Karpas-422 (cell line): ENCODE measurements around the gene ZMYND11. TPM values are rescaled to one million over a fixed set of nuclear protein-coding genes. Genes with fewer than 3 reads are reported as not detected.
A peak's percentile ranks its signal among the peaks of the same experiment; 100 is the strongest.

Experiments
- DNase-seq: peaks from one replicate; pipeline ENCODE4 v3.0.0-alpha.2; 2015
- H2AFZ ChIP-seq: fragments of 200-600 bp; sonication (generic); 2 replicates; pipeline ENCODE4 v1.6.1; 2014; ENCODE audit warnings: antibody characterized with exemption, low read length, mixed read lengths
- H3K27ac ChIP-seq: fragments of 200-600 bp; sonication (generic); 2 replicates; pipeline ENCODE4 v1.5.1; 2014; ENCODE audit warnings: mild to moderate bottlenecking, low read length, moderate library complexity
- H3K27me3 ChIP-seq: fragments of 200-600 bp; sonication (generic); 2 replicates; pipeline ENCODE4 v1.6.1; 2014; ENCODE audit warnings: low read length, mixed read lengths
- H3K36me3 ChIP-seq: fragments of 200-600 bp; sonication (generic); 2 replicates; pipeline ENCODE4 v1.6.1; 2014; ENCODE audit warnings: low read length, mixed read lengths; ENCODE audit not compliant: insufficient read depth
- H3K4me1 ChIP-seq: fragments of 200-600 bp; sonication (generic); 2 replicates; pipeline ENCODE4 v1.6.1; 2014; ENCODE audit warnings: mild to moderate bottlenecking, low read length, mixed read lengths
- H3K4me2 ChIP-seq: fragments of 200-600 bp; sonication (generic); 2 replicates; pipeline ENCODE4 v1.6.1; 2014; ENCODE audit warnings: low read length, low read depth, mild to moderate bottlenecking; ENCODE audit not compliant: poor library complexity, severe bottlenecking
- H3K4me3 ChIP-seq: fragments of 200-600 bp; sonication (generic); 2 replicates; pipeline ENCODE4 v1.5.1; 2014; ENCODE audit warnings: mild to moderate bottlenecking, antibody characterized with exemption, low read length, mixed read lengths
- H3K79me2 ChIP-seq: fragments of 200-600 bp; sonication (generic); 2 replicates; pipeline ENCODE4 v1.6.1; 2014; ENCODE audit warnings: mild to moderate bottlenecking, low read length, mixed read lengths
- H3K9ac ChIP-seq: fragments of 200-600 bp; sonication (generic); 2 replicates; pipeline ENCODE4 v1.6.0; 2014; ENCODE audit warnings: low read length
- H3K9me2 ChIP-seq: fragments of 200-600 bp; sonication (generic), shearing (Covaris generic); replicated peaks from 2 replicates; pipeline ENCODE4 v1.6.0; 2014; ENCODE audit warnings: mild to moderate bottlenecking, low read length, moderate library complexity; ENCODE audit not compliant: insufficient read depth
- H3K9me3 ChIP-seq: fragments of 300-700, 200-600 bp; sonication (generic); 2 replicates; pipeline ENCODE4 v1.6.1; 2014; ENCODE audit warnings: low read length, mixed read lengths
- H4K20me1 ChIP-seq: fragments of 200-600 bp; sonication (generic); 2 replicates; pipeline ENCODE4 v1.6.1; 2014; ENCODE audit warnings: mild to moderate bottlenecking, antibody characterized with exemption, low read length, low read depth; ENCODE audit not compliant: insufficient read depth
- total RNA-seq: library from RNA; depleted of rRNA; stranded (reverse); fragments of >200 nt; shearing (Covaris generic); gene quantifications from 2 replicates; pipeline ENCODE4 v1.2.3, GENCODE V29; 2014; ENCODE audit warnings: low replicate concordance

ZMYND11 gene
- total RNA-seq, 1 experiment from 2014 or later: 8.3 TPM

- no peaks in the 10 kb centered on the region for H3K9me2 ChIP-seq
- no peak overlapping the region for H2AFZ ChIP-seq
Measured at GRCh38 chr10:92846-93245, 42.4 kb upstream of the ZMYND11 start.

GRCh38 chr10:94613-95012 is 40.6 kb upstream of the ZMYND11 start:
- Histone ChIP-seq H3K4me2 (no peak overlapping the region), H3K9ac (no peak overlapping the region), H3K79me2 (no peaks in the 10 kb centered on the region), H3K4me3 (no peak overlapping the region), H3K9me3 (peaks cover 7% of the 10 kb centered on the region; the same call in 1 of the 2 replicates), H3K36me3 (no peaks in the 10 kb centered on the region), H2AFZ (no peak overlapping the region), H3K27ac (no peak overlapping the region), H4K20me1 (no peaks in the 10 kb centered on the region), H3K4me1 (no peaks in the 10 kb centered on the region), H3K27me3 (no peaks in the 10 kb centered on the region), H3K9me2 (no peaks in the 10 kb centered on the region)
- no peak for DNase-seq

More at GRCh38 chr10:92846-93245, 42.4 kb upstream of the ZMYND11 start:
- H3K9ac ChIP-seq: no peak overlapping the region
- no peaks in the 10 kb centered on the region for H4K20me1 ChIP-seq
- no peak overlapping the region for H3K27ac ChIP-seq
- H3K79me2 ChIP-seq: no peaks in the 10 kb centered on the region
- H3K36me3 ChIP-seq: no peaks in the 10 kb centered on the region
- peak; percentile 9 for DNase-seq
- H3K4me3 ChIP-seq: no peak overlapping the region
- H3K4me2 ChIP-seq: no peak overlapping the region
- H3K27me3 ChIP-seq: no peaks in the 10 kb centered on the region
- peaks cover 7% of the 10 kb centered on the region; the same call in 1 of the 2 replicates for H3K9me3 ChIP-seq
- H3K4me1 ChIP-seq: no peaks in the 10 kb centered on the region

GRCh38 chr10:95356-96115 is 39.7 kb upstream of the ZMYND11 start:
- H2AFZ ChIP-seq: no peak overlapping the region
- no peak overlapping the region for H3K4me2 ChIP-seq
- no peak overlapping the region for H3K9ac ChIP-seq
- H4K20me1 ChIP-seq: no peaks in the 10 kb centered on the region
- no peak for DNase-seq
- H3K4me1 ChIP-seq: no peaks in the 10 kb centered on the region
- H3K4me3 ChIP-seq: no peak overlapping the region
- H3K27me3 ChIP-seq: no peaks in the 10 kb centered on the region
- H3K9me2 ChIP-seq: no peaks in the 10 kb centered on the region
- H3K27ac ChIP-seq: no peak overlapping the region
- H3K79me2 ChIP-seq: no peaks in the 10 kb centered on the region
- peaks cover 7% of the 10 kb centered on the region; the same call in 1 of the 2 replicates for H3K9me3 ChIP-seq
- no peaks in the 10 kb centered on the region for H3K36me3 ChIP-seq

GRCh38 chr10:96466-96865 is 38.8 kb upstream of the ZMYND11 start:
- Histone ChIP-seq H3K4me1 (no peaks in the 10 kb centered on the region), H3K9ac (no peak overlapping the region), H3K27ac (no peak overlapping the region), H3K36me3 (no peaks in the 10 kb centered on the region), H3K4me2 (no peak overlapping the region), H3K9me2 (no peaks in the 10 kb centered on the region), H4K20me1 (no peaks in the 10 kb centered on the region), H3K4me3 (no peak overlapping the region), H3K27me3 (no peaks in the 10 kb centered on the region), H2AFZ (no peak overlapping the region), H3K9me3 (peaks cover 7% of the 10 kb centered on the region; the same call in 1 of the 2 replicates), H3K79me2 (no peaks in the 10 kb centered on the region)
- DNase-seq: no peak

- Histone ChIP-seq H3K27ac (no peak overlapping the region), H3K4me1 (no peaks in the 10 kb centered on the region), H3K9ac (no peak overlapping the region), H3K27me3 (no peaks in the 10 kb centered on the region), H3K4me2 (no peak overlapping the region), H3K4me3 (no peak overlapping the region), H3K36me3 (no peaks in the 10 kb centered on the region), H3K79me2 (no peaks in the 10 kb centered on the region), H4K20me1 (no peaks in the 10 kb centered on the region), H3K9me2 (no peaks in the 10 kb centered on the region), H3K9me3 (no peaks in the 10 kb centered on the region), H2AFZ (no peak overlapping the region)
- DNase-seq: no peak
Measured at GRCh38 chr10:104416-104815, 30.8 kb upstream of the ZMYND11 start.

- H3K27ac ChIP-seq: no peak overlapping the region
- no peaks in the 10 kb centered on the region for H3K36me3 ChIP-seq
- no peaks in the 10 kb centered on the region for H3K27me3 ChIP-seq
- H4K20me1 ChIP-seq: no peaks in the 10 kb centered on the region
- H3K9me2 ChIP-seq: no peaks in the 10 kb centered on the region
- no peaks in the 10 kb centered on the region for H3K79me2 ChIP-seq
- no peak overlapping the region for H3K4me2 ChIP-seq
- H2AFZ ChIP-seq: no peak overlapping the region
- no peaks in the 10 kb centered on the region for H3K4me1 ChIP-seq
- H3K4me3 ChIP-seq: no peak overlapping the region
- H3K9ac ChIP-seq: no peak overlapping the region
- no peaks in the 10 kb centered on the region for H3K9me3 ChIP-seq
- peak; percentile 20 for DNase-seq
Measured at GRCh38 chr10:104862-105565, 30.2 kb upstream of the ZMYND11 start.

GRCh38 chr10:105806-106205 is 29.4 kb upstream of the ZMYND11 start:
- H3K36me3 ChIP-seq: no peaks in the 10 kb centered on the region
- no peak overlapping the region for H3K27ac ChIP-seq
- no peak overlapping the region for H3K9ac ChIP-seq
- no peak overlapping the region for H3K4me3 ChIP-seq
- H3K27me3 ChIP-seq: no peaks in the 10 kb centered on the region
- H3K9me3 ChIP-seq: no peaks in the 10 kb centered on the region
- no peak overlapping the region for H3K4me2 ChIP-seq
- no peak overlapping the region for H2AFZ ChIP-seq
- H3K79me2 ChIP-seq: no peaks in the 10 kb centered on the region
- no peak for DNase-seq
- H3K4me1 ChIP-seq: no peaks in the 10 kb centered on the region
- H3K9me2 ChIP-seq: no peaks in the 10 kb centered on the region
- no peaks in the 10 kb centered on the region for H4K20me1 ChIP-seq

- Histone ChIP-seq H2AFZ (no peak overlapping the region), H3K79me2 (no peaks in the 10 kb centered on the region), H3K4me2 (no peak overlapping the region), H3K4me1 (no peaks in the 10 kb centered on the region), H4K20me1 (no peaks in the 10 kb centered on the region), H3K9me2 (no peaks in the 10 kb centered on the region), H3K4me3 (no peak overlapping the region), H3K27ac (no peak overlapping the region), H3K9me3 (no peaks in the 10 kb centered on the region), H3K9ac (no peak overlapping the region), H3K27me3 (no peaks in the 10 kb centered on the region), H3K36me3 (no peaks in the 10 kb centered on the region)
- DNase-seq: no peak
Measured at GRCh38 chr10:106740-107139, 28.5 kb upstream of the ZMYND11 start.
